ENCODE results near the gene TMEM132E. TPM values are rescaled to one million over a fixed set of nuclear protein-coding genes. Genes with fewer than 3 reads are reported as not detected.

TMEM132E gene
- total RNA-seq, 1 donor from 2014 or later, result 0.49 TPM

- no peak for DNase-seq
Measured at GRCh38 chr17:34568953-34569352, 10.4 kb upstream of the TMEM132E start.

- no peak for DNase-seq
Measured at GRCh38 chr17:34569591-34569990, 9.8 kb upstream of the TMEM132E start.

GRCh38 chr17:34570506-34570905, 8.9 kb upstream of the TMEM132E start:
- no peak for DNase-seq

GRCh38 chr17:34571428-34572130, 7.8 kb upstream of the TMEM132E start:
- no peak for DNase-seq

GRCh38 chr17:34572483-34572882, 6.9 kb upstream of the TMEM132E start:
- DNase-seq, result no peak

GRCh38 chr17:34575182-34575581, 4.2 kb upstream of the TMEM132E start:
- no peak for DNase-seq

- no peak for DNase-seq
Measured at GRCh38 chr17:34578016-34578415, 1.4 kb upstream of the TMEM132E start.

GRCh38 chr17:34578656-34579016, 746 bp upstream of the TMEM132E start:
- DNase-seq, result no peak

GRCh38 chr17:34579979-34580684, 750 bp downstream of the TMEM132E start:
- DNase-seq, result no peak

GRCh38 chr17:34580685-34581445, 1.5 kb downstream of the TMEM132E start:
- DNase-seq, result no peak

- no peak for DNase-seq
Measured at GRCh38 chr17:34581446-34582184, 2.2 kb downstream of the TMEM132E start.

- no peak for DNase-seq
Measured at GRCh38 chr17:34582185-34582900, 3.0 kb downstream of the TMEM132E start.

- DNase-seq, result no peak
Measured at GRCh38 chr17:34582901-34583245, 3.5 kb downstream of the TMEM132E start.

- DNase-seq, result peak; percentile 4
Measured at GRCh38 chr17:34584805-34585416, 5.5 kb downstream of the TMEM132E start.

- DNase-seq, result no peak
Measured at GRCh38 chr17:34586346-34586846, 7.0 kb downstream of the TMEM132E start.

- no peak for DNase-seq
Measured at GRCh38 chr17:34588266-34588665, 8.9 kb downstream of the TMEM132E start.

- DNase-seq, result no peak
Measured at GRCh38 chr17:34589120-34589965, 10.0 kb downstream of the TMEM132E start.

GRCh38 chr17:34592002-34592401, 12.6 kb downstream of the TMEM132E start:
- no peak for DNase-seq

- DNase-seq, result no peak
Measured at GRCh38 chr17:34596920-34597319, 17.5 kb downstream of the TMEM132E start.

- DNase-seq, result no peak
Measured at GRCh38 chr17:34598161-34598776, 18.9 kb downstream of the TMEM132E start.

Data from skin of body (tissue), 2 donors.